Esophagus squamous epithelium (tissue), 5 donors: ENCODE data around the gene RBM23. TPM values are rescaled to one million over a fixed set of nuclear protein-coding genes. Genes with fewer than 3 reads are reported as not detected.
"Not testable (repeated sequence)": the region's sequence is repeated elsewhere in the genome, so short reads cannot be mapped to it uniquely, and the experiment has no call there.

Source experiments
- DNase-seq: peaks from one replicate; lab custom pipeline; 2025; lab: John Stamatoyannopoulos, UW
- H3K27ac ChIP-seq, 4 donors: fragments of 200-600 bp; sonication (generic); one replicate each; pipeline ENCODE4 v1.5.1; 2016 to 2019; ENCODE audit warnings: mild to moderate bottlenecking in 1 of 4
- H3K27me3 ChIP-seq, 4 donors: fragments of 200-600 bp; sonication (generic); 1 replicate in 3 of 4; 2 replicates in 1 of 4; pipeline versions ENCODE4 v1.5.1 to v1.6.0; 2017 to 2021; ENCODE audit warnings: antibody characterized with exemption in 1 of 4
- H3K36me3 ChIP-seq, 3 donors: fragments of 200-600 bp; sonication (generic); one replicate each; pipeline ENCODE4 v1.5.1; 2016 to 2019
- H3K4me1 ChIP-seq, 3 donors: fragments of 200-600 bp; sonication (generic); one replicate each; pipeline ENCODE4 v1.5.1; 2017 to 2019
- H3K4me3 ChIP-seq, 4 donors: fragments of 200-600 bp; sonication (generic); 1 replicate in 3 of 4; 2 replicates in 1 of 4; pipeline ENCODE4 v1.5.1; 2016 to 2019; ENCODE audit warnings: mild to moderate bottlenecking in 2 of 4, moderate library complexity in 1 of 4
- H3K9me3 ChIP-seq, 3 donors: fragments of 200-600 bp; sonication (generic); one replicate each; pipeline ENCODE4 v1.5.1; 2016 to 2019
- POLR2A ChIP-seq, 4 donors: fragments of 450-650 bp; IDR thresholded peaks; one replicate each; pipeline ENCODE4 v1.6.1; 2017; ENCODE audit warnings: antibody characterized with exemption in 4 of 4, mild to moderate bottlenecking in 4 of 4, moderate library complexity in 3 of 4
- WGBS, 2 donors: methylation state at CpG; one replicate each; pipeline ENCODE4 v1.1.5; 2018; 5-methylcytosine and 5-hydroxymethylcytosine counted together
- intact Hi-C: fragments of 100-400 bp; cut with DNase I; formaldehyde crosslinking; loops from one replicate; pipeline ENCODE4 v1.15.0; 2022
- total RNA-seq, 4 donors: library from RNA; depleted of rRNA; stranded (reverse); fragments of >200 nt; gene quantifications; one replicate each; pipeline ENCODE4 v1.1.0, GENCODE V29; 2016
- TF ChIP-seq, protein P1 (sequence below), 6 experiments: fragments of 450-650 bp in 4 of 6; fragments of 200-600 bp in 2 of 6; sonication (generic) in 2 of 6; IDR thresholded peaks; one replicate each; pipeline ENCODE4 v1.5.1; 2016 to 2019; ENCODE audit warnings: antibody characterized with exemption in 6 of 6, mild to moderate bottlenecking in 4 of 6, moderate library complexity in 4 of 6
- donor health status: DM: yes; HTN: yes; CAD: no.

The RBM23 gene
- total RNA-seq, 4 donors from 2014 or later, result 40.0 to 101 (median 58.9) TPM

DNA sequence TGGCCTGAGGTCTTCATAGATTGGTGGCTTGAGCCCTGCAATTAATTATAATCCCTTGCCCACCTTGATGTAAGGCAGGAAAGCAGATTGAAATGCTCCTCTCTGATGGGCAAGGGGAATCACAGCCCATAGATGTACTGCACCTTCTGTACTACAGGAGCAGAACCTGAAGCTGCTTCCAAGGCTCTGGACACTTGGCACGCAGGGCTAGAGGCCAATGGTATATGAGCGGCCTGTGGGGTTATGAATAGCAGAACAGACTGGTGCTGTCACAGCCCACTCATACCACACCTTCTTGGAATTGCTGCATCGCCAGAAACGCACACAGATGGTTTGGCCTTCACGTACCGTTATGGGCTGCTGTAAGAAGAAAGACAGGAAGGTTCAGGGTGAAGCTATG is 1.7 kb upstream of the RBM23 start:
- peaks cover 25 to 63% (median 29%) of the 10 kb centered on the region in 3 donors for H3K36me3 ChIP-seq

DNA sequence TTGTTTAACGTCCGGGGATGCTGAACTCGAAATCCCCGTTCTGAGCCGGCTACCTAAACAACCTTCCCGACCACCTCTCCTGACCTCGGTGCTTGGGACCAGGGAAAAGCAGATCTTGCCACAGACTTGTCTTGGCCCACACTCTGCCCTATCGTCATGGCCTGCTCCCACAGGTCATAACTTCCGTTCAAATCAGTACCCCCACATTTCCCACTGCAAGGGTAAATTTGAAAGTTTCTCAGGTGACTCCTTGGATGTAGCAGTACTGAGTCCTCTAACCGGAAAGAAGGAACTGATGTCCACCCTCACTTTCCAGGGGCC is 612 bp upstream of the RBM23 start:
- Histone ChIP-seq H3K4me1 (peaks cover 19 to 46% (median 29%) of the 10 kb centered on the region in 3 donors), H3K27me3 (no peaks in the 10 kb centered on the region), H3K4me3 (peak overlapping the region; percentile 13 to 82 (median 72)), H3K9me3 (no peaks in the 10 kb centered on the region), H3K36me3 (peaks cover 21 to 60% (median 23%) of the 10 kb centered on the region in 3 donors), H3K27ac (peak overlapping the region; percentile 74 to 97 (median 94))
- whole genome bisulfite sequencing, 2 donors, result 6 to 7% methylated on average over 10 of the region's 10 CpGs
- TF ChIP-seq POLR2A (IDR thresholded peaks at IDR 0.05), result no peak
- TF ChIP-seq, protein P1, sequence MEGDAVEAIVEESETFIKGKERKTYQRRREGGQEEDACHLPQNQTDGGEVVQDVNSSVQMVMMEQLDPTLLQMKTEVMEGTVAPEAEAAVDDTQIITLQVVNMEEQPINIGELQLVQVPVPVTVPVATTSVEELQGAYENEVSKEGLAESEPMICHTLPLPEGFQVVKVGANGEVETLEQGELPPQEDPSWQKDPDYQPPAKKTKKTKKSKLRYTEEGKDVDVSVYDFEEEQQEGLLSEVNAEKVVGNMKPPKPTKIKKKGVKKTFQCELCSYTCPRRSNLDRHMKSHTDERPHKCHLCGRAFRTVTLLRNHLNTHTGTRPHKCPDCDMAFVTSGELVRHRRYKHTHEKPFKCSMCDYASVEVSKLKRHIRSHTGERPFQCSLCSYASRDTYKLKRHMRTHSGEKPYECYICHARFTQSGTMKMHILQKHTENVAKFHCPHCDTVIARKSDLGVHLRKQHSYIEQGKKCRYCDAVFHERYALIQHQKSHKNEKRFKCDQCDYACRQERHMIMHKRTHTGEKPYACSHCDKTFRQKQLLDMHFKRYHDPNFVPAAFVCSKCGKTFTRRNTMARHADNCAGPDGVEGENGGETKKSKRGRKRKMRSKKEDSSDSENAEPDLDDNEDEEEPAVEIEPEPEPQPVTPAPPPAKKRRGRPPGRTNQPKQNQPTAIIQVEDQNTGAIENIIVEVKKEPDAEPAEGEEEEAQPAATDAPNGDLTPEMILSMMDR (IDR thresholded peaks at IDR 0.05), result no peak
- no peak for DNase-seq
- intact Hi-C loops, result no loop called here

More for the DNA sequence above, 1.7 kb upstream of the RBM23 start:
- H3K27me3 ChIP-seq, result no peaks in the 10 kb centered on the region
- TF ChIP-seq, protein P1 (IDR thresholded peaks at IDR 0.05), result no peak
- TF ChIP-seq POLR2A (IDR thresholded peaks at IDR 0.05), result no peak
- DNase-seq, result no peak
- peaks cover 18 to 35% (median 28%) of the 10 kb centered on the region in 3 donors for H3K4me1 ChIP-seq
- 84 to 90% methylated on average over 6 of the region's 6 CpGs for WGBS, 2 donors
- H3K9me3 ChIP-seq, result no peaks in the 10 kb centered on the region
- intact Hi-C loops, result no loop called here
- H3K4me3 ChIP-seq, result no peak overlapping the region
- no peak overlapping the region for H3K27ac ChIP-seq

DNA sequence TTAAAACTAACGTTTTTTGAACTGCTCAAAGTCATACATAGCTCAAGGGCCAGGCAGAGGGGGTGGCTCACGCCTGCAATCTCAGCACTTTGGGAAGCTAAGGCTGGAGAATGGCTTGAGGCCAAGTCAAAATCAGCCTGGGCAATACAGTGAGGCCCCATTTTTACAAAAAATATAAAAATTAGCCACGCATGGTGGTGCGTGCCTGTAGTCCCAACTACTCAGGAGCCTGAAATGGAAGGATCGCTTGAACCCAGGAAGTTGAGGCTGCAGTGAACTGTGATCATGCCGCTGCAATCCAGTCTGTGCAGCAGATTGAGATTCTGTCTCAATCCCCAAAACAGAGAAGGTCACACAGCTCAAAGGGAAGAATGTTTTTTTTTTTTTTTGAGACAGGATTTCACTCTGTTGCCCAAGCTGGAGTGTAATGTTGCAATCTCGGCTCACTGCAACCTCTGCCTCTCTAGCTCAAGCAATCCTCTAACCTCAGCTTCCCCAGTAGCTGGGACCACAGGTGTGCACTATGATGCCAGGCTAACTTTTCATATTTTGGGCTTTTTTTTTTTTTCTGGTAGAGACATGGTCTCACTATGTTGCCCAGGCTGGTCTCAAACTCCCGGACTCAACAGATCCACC is 2.9 kb downstream of the RBM23 start:
- Histone ChIP-seq H3K36me3 (peaks cover 0 to 45% (median 6%) of the 10 kb centered on the region in 3 donors), H3K4me3 (no peak overlapping the region), H3K27ac (peak overlapping the region in 2 of 4 donors; percentile 30 to 33), H3K9me3 (no peaks in the 10 kb centered on the region), H3K27me3 (no peaks in the 10 kb centered on the region), H3K4me1 (peaks cover 19 to 72% (median 29%) of the 10 kb centered on the region in 3 donors)
- TF ChIP-seq POLR2A (IDR thresholded peaks at IDR 0.05), result no peak
- TF ChIP-seq, protein P1 (IDR thresholded peaks at IDR 0.05), result no peak
- DNase-seq, result no peak
- intact Hi-C loops, result no loop called here
- 67 to 79% methylated on average over 8 of the region's 8 CpGs for WGBS, 2 donors

DNA sequence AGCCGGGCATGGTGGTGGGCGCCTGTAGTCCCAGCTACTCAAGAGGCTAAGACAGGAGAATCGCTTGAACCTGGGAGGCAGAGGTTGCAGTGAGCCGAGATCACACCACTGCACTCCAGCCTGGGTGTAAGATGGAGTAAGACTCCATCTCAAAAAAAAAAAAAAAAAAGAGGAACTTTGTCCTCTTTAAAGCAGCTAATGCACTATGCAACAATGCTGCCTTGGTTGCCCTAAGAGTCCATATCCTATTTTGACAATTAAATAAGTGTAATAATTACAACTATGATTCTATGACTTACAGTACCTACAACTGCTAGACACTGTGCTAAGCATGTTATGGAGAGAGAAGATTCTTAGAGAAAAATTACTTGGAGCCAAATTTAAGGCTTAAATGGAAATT is 4.1 kb downstream of the RBM23 start:
- WGBS, 2 donors, result 98 to 100% methylated on average over 1 to 4 of the region's 4 CpGs
- H3K9me3 ChIP-seq, H3K4me3 ChIP-seq, H3K27ac ChIP-seq, DNase-seq, H3K27me3 ChIP-seq, intact Hi-C loops: not testable (repeated sequence)
- Histone ChIP-seq H3K4me1 (peaks cover 19 to 75% (median 29%) of the 10 kb centered on the region in 3 donors), H3K36me3 (peaks cover 0 to 48% (median 0%) of the 10 kb centered on the region in 3 donors)

DNA sequence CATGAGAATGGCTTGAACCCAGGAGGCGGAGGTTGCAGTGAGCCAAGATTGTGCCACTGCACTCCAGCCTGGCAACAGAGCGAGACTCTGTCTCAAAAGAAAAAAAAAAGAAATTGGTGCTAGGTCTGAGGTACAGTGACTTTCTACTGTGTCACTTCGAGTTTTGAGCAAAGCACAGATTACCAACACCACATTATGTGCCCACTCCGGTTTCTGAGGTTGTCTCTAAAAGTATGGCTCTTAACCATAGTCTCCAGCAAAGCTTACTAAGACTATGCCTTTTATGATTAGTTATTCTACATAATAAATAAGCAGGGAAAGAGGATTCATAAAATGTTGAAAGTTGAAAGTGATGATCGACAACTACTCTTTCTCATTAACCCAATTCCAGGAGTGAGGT is 8.0 kb downstream of the RBM23 start:
- intact Hi-C loops, result no loop called here
- H3K27me3 ChIP-seq, result no peaks in the 10 kb centered on the region
- WGBS, 2 donors, result 82 to 87% methylated on average over 5 of the region's 5 CpGs
- H3K27ac ChIP-seq, result no peak overlapping the region
- peaks cover 3 to 64% (median 3%) of the 10 kb centered on the region in 3 donors for H3K4me1 ChIP-seq
- H3K4me3 ChIP-seq, result no peak overlapping the region
- TF ChIP-seq POLR2A (IDR thresholded peaks at IDR 0.05), result no peak
- TF ChIP-seq, protein P1 (IDR thresholded peaks at IDR 0.05), result no peak
- no peak for DNase-seq
- H3K9me3 ChIP-seq, result no peaks in the 10 kb centered on the region
- peaks cover 14 to 82% (median 27%) of the 10 kb centered on the region in 3 donors for H3K36me3 ChIP-seq
